Activated CD4-positive, alpha-beta T cell treated with anti-CD3 and anti-CD28 coated beads, Interleukin-2, amount 50 U/mL, for 24 hours (primary cell): ENCODE data around the gene DAAM2.

Experiments used
- DNase-seq, 2 donors: peaks; one replicate each; pipeline ENCODE4 v3.0.0-alpha.2; 2020; ENCODE audit warnings: low read depth in 1 of 2, low spot score in 1 of 2

The DAAM2 gene

DNA sequence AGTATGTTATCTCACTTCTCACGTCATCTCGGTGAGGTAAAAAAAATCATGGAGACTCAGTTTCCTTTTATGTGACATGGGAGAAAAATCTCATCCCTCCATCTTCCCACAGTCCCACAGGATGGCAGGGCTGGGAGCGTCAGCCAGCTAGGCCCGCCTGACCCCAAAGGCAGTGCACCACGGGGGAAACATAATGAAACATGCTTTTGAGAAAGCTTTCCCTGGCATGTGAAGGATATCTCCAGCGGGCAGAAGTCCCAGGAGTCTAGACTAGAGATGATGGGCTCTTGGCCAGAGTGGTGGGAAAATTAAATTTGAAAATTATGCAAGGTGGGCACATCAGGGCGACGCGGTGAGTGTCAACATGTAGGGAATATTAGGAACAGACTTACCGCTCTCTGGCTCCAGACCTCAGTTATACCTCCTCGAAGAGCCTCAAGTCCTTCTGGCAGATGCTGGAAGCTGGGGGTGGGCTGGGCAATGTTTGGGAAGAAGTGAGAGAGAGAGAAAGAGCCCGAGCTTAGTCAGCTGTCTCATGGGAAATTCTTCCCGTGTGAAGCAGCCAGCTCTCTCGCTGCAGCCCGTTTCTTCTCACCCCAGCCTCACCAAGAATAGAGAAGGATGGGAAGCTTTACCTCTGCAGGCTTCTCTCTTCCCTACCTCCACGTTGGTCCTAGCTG is 89.8 kb downstream of the DAAM2 start:
- no peak for DNase-seq

DNA sequence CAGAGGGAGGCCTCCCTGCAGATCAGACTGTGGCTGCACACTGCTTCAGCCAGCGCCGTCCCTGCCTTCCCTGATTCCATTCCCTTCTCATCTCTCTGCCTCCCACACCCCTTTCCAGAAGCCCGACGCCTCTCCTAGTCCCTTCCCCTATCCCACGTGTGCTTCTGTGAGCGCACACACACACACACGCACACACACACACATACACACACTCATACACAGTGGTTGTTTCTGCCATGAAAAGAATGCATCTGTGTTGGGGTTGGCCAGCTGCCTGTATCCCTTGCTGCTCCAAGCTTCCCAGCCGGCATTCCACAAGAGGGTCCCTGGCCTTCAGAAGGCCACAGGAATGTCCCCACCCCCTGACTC is 90.3 kb downstream of the DAAM2 start:
- DNase-seq = no peak

DNA sequence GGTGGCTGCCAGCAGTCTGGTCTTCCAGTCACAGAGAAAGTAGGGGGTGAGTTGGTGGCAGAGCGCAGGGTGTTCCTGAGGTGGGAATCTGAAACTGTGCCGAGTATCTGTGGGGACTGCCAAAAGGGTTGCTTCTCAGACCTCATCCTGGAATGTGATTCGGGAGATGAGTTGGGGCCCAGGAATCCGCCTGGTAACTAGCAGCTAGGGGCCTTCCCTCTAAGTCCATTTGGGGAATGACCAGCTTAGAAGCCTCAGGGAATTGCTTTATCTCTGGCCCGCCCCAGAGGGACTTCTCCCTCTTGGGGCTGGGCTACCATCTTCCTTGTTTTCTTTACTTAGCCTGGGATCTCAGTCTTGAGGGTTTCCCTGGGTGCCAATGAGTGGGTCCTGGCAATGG is 92.5 kb downstream of the DAAM2 start:
- no peak for DNase-seq

DNA sequence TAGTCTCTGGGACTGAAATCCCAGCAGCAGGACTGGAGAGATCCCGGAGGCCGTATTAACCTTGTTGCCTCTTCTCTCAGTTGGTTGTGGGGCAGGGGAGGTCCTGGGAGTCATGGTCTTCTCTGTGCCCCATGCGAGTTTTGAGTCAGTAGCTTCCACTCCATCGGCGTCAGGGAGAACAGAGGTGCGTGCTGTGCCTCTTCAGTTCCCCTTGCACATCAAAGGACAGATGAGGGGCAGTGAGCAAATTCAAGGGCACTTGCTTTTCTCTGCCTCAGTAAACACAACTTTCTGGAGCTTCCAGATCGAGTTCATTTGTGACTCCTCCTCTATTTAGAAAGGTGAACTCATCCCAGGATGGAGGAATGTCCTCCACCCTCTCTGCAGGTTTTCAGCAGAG is 93.5 kb downstream of the DAAM2 start:
- no peak for DNase-seq

DNA sequence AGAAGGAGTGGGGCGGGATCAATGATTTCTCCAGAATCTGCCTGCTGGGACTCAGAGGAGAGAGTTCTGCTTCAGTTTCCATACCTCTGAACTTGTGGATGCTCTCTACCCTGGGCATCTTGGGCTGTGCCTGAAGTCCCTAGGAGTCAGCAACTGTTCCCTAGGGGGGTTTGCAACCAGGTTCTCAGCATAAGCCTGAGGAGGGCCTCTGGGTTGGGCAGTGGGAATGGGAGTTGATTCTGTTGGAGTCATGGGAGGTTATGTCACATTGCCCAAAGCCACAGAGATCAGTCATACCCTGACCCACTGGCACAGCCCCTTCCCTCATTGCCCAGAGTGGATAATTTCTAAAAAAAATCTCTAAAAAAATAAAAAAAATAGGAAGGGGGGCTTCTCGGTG is 94.7 kb downstream of the DAAM2 start:
- no peak for DNase-seq

DNA sequence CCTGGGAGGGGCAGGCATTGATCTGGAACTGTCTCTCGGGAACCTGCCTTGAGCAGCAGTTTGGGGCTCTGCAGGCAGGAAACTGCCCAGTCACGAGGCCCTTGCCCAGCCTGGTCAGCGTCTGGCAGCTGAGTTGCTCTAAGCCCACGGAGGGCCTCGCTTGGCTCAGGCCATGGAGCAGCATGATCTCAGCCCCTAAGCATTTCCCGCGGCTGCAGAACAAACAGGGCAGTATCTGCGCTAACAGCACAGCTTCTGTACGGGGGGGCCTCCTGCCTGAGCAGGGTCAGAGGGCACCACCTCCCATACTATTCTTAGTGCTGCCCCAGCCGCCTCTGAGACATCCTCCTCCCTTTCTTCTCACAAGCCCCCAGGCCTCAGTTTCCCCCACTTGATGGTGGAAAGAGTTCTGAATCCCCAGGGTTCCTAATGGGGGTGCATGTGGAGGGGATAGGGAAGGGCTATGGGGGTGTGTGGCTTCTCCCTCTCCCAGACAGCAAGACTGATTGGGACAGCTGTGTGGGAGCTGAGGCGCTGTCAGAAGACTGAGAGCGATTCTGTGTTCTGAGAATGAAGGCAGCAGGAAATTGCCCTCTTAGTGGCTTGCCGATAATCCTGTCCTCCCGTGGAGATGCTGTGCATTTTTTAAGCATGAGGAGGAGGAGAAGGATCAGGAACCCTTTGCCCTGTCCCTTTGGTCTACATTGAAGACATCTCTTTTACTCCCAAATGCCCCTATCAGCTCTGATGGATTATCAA is 95.7 kb downstream of the DAAM2 start:
- DNase-seq = no peak

DNA sequence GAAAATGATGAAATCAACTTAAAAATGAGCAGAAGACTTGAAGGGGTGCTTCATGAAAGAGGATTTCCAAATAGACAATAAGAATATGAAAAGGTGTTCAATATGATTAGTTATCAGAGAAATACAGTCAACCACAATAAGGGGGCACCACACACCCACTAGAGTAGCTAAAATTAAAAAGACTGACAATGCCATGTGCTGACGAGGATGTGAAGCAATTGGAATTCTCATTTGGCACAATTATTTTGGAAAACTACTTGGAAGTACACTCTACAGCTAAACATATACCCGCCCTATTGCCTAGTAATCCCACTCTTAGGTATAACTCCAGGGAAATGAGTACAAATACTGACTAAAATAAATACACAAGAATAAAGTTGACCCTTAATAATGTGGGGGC is 97.1 kb downstream of the DAAM2 start:
- DNase-seq = no peak

DNA sequence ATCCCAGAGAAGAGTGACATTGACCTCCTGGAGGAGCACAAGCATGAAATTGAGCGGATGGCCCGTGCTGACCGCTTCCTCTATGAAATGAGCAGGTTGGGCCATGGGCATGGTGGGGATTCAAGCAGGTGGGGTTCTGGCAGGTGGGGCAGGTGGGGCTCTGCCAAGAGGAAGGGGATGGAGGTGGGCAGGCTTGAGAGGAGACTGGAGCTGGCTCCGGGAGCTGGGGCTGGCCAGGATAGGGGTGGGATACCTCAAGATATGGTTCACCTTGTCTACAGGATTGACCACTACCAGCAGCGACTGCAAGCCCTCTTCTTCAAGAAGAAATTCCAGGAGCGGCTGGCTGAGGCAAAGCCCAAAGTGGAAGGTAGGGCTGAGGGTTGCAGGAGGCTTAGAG is 99.2 kb downstream of the DAAM2 start:
- no peak for DNase-seq

DNA sequence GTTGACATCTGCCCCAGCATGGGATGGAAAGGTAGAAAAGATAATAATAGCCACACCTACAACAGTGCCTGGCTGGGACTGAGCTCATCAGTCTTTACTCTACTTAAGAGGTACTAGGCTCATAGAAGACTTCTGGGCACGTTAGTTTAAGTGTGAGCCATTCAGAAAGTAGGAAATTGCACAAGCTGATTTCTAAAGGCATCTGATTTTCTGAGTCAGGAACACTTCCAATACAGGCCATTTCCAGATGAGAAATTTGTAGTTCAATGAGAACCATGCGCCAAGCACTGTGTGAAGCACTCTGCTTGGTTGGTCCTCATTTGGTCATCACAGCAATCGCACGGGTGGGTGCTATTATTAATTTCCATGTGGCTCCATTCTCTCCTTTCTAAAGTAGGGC is 99.8 kb downstream of the DAAM2 start:
- no peak for DNase-seq

DNA sequence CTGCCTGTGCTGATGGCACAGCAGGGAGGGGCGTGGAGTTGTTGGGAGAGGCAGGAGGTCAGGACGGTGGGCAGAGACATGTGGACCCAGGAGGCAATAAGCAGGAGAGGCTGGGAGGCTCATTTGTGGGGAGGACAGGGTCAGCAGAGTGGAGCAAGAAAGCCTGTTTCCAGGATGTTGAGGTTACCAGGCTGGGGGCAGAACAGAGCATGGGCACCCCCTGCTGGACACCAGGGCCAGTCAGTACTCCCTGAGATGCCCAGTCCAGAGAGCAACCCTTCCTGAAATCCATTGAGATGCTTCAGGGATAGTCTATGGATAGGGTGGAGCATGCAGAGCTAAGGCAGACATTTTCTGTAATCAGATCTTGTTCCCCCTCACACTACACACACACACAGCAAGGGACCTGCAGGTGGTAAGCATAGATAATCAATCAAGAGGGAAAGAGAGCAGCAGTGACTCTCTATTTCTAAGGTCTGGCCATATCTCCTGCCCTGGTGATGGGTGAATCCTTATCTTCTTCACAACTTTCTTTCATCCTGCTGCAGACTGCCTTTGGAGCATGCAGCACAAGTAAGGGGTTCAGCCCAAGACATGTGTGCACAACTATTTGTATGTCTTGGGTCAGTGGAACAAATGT is 100.4 kb downstream of the DAAM2 start:
- no peak for DNase-seq

DNA sequence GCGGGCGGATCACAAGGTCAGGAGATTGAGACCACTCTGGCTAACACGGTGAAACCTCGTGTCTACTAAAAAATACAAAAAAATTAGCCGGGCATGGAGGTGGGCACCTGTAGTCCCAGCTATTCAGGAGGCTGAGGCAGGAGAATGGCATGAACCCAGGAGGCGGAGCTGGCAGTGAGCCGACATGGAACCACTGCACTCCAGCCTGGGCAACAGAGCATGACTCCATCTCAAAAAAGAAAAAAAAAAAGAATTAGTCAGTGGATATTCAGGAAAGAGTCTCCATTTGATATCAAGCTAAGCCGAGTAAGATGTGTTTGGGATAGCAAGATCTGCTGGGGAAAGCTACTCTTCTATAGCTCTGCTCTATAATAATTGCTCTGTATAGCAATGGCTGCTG is 101.1 kb downstream of the DAAM2 start:
- no peak for DNase-seq

DNA sequence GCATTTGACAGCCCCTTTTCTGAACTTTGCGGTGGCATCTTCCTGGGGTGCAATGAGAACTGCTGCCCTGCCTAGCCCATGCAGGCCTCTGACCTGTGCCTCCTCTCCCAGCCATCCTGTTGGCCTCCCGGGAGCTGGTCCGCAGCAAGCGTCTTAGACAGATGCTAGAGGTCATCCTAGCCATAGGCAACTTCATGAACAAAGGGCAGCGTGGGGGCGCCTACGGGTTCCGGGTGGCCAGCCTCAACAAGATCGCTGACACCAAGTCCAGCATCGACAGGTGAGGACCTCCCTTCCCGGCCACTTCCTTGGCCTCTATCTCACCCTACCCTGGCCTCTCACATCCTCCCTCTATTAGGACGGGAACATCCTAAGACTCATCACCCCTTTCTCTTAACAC is 104.5 kb downstream of the DAAM2 start:
- no peak for DNase-seq

DNA sequence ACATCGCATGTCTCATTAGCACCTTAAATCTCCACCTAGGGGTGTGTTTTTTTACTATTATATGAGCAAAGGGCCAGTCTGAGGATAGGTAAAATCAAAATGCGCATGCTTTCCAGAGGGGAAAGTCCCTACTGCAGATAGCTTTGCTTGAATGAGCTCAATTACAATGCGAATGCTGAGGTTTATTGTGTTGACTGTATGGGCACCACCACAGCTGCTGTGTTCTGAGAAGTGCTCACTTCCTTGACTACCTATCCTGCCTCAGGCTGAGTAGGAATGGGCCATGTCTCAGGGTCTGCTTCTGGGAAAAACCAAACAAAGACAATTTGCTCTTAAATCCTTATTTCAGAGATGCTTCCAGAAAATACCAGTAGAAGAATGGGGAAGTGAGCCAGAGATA is 105.5 kb downstream of the DAAM2 start:
- DNase-seq = no peak

DNA sequence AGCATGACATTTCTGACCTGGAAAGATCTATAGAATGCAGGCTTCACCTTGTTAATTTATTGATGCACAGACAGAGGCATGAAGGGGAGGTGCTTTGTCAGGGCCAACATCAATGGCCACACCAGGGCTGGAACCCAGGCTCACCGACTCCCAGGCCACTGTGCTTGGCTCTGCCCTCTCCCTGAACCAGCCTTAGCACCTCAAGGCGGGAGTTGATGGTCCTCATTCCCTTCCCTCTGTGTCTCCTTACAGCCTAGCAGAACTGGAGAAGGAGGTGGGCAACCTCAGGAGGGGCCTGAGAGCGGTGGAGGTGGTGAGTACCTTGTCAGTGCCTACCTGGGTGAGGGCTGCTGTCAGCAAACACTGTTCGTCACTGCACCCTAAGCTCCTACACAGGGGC is 106.4 kb downstream of the DAAM2 start:
- DNase-seq = no peak

DNA sequence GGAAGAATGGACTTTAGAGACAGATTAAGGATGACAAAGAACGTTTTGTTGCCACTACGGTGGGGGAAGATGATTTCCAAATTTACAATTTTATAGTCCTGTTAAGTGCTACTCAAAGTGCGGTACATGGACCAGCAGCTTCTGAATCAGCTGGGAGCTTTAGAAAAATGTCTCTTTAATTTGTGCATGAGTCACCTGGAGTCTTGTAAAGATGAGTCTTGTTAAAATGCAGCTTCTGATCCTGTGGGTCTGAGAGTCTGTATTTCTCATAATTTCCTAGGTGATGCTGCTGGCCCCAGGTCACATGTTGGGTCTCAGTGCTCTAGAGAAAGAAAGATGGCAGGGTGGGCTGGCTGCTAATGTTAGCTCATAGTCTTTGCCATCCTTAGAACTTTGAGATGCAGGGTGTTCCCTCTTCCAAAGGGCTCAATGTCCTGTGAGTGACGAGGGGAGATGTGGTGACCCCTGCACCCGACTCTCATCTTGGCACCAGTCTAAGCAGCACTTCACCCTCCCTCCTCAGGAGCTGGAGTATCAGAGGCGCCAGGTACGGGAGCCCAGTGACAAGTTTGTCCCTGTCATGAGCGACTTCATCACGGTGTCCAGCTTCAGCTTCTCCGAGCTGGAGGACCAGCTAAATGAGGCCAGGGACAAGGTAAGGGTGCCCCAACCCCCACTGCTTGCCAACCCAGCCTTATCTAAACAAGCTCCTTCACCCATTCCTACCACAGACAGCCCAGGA is 107.5 kb downstream of the DAAM2 start:
- no peak for DNase-seq

DNA sequence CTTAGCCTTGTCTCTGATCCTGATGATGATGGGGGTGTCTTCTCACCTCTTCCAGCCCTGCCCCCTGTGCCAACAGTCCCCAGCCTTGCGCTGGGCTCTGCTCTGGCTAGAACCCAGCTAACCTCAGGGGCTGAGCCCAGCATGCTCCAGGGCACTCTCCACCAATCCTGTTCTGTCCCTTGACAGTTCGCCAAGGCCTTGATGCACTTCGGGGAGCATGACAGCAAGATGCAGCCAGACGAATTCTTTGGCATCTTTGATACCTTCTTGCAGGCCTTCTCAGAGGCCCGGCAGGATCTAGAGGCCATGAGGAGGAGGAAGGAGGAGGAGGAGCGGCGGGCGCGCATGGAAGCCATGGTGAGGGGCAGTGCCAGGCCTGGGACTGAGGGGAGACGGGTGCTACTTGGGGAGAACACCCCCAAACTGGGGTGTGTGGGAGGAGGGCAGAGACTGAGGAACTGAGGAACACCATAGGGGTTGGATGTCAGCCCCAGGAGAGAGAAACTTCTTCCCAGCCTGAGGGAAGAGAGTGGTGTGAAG is 109.0 kb downstream of the DAAM2 start:
- DNase-seq = no peak

DNA sequence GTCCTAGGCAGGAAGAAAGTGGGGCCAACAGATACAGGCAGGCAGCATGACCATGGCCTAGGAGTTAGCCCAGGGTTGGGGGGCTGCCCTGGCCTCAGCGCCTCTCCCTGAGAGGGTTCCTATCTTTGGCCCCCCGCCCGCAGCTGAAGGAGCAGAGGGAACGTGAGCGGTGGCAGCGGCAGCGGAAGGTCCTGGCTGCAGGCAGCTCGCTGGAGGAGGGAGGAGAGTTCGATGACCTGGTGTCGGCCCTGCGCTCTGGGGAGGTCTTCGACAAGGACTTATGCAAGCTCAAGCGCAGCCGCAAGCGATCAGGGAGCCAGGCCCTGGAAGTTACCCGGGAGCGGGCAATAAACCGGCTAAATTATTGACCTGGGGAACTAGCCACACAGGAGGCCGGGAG is 109.5 kb downstream of the DAAM2 start:
- DNase-seq = no peak

DNA sequence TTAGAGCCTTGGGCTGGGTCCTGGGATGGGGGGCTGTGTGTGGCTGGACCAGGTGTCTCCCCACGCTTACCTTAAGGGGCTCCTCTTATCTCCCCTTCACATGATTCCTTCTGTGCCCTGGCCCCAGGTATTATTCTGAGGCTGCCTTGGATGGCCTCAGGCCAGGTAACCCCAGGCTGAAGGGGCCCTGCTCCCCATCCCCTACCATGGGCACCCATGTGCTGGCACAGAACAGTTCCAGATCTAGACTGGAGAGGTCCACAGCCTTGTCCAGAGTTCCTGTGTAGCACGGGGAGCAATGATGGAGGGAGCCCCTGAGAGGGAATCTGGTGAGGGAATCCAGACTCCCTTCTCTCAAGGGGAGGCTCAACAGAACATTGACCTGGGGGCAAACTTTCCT is 110.0 kb downstream of the DAAM2 start:
- no peak for DNase-seq

DNA sequence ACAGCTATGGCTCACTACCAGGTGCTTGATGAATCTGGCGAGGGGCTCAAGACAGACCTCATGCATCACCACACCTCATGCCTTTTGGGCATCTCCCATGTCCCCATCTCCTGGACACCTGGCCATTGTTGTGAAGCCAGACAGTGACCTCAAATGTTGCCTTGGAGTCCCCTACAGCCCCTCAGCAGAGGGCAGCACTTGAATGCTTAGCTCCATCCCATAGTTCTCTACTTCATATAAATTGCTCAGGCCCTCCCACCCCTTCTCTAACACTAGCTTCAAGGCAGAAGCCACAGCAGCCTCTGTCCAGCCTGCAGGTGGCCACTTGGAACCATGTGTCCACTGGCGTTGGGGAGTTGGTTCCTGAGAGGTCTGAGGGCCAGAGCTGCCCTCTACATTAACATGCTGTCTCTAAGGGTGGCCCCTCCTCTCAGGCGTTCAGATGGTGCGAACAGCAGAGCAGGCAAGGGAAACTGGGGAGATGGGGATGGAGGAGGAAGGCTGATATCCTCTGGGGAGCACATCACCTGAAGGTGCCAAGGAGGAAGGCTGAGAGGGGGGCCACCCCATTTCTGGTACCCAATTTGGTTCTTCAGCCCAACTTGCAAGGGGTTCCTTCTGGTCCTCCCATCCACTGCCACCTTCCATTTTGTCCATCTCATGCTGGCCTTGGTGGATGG is 110.8 kb downstream of the DAAM2 start:
- DNase-seq = no peak

DNA sequence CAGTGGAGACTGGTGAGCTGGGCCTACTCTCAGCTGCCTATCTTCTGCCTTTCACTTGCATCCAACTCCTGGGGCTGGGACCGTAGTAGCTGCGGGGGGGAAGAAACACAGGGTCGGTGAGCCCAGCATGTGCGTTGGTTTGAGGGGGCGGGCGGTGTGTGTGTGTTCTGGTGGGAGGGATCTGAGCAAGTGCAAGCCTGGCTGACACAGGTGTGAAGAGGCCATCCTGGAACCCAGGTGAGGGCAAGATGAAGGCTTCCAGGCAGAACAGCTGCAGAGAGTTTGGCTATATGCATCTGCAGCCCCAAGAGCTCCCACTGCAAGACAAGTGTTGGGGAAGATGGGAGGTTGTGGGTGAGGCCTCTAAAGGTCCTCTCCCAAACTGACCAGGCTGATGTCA is 111.5 kb downstream of the DAAM2 start:
- no peak for DNase-seq
